Measurements from ENCODE around the gene TMEM178B.
"Not testable (repeated sequence)": the region's sequence is repeated elsewhere in the genome, so short reads cannot be mapped to it uniquely, and the experiment has no call there.

Gene TMEM178B

GRCh38 chr7:141076377-141076776 is 2.5 kb downstream of the TMEM178B start:
- H3K9me3 ChIP-seq = no peaks in the 10 kb centered on the region
- no peak for TF ChIP-seq CTCF (IDR thresholded peaks at IDR 0.05)
- DNase-seq = no peak
- H3K27ac ChIP-seq = no peak overlapping the region
- no peak overlapping the region for H3K4me3 ChIP-seq
- no peaks in the 10 kb centered on the region for H3K36me3 ChIP-seq
- peaks cover 0 to 55% of the 10 kb centered on the region in 2 donors for H3K27me3 ChIP-seq
- intact Hi-C loops (cut with DNase I; ENCODE audit: low total_unique reads) = no loop called here
- H3K4me1 ChIP-seq = peaks cover 0 to 36% (median 34%) of the 10 kb centered on the region in 4 donors

GRCh38 chr7:141079219-141079618 is 5.4 kb downstream of the TMEM178B start:
- Histone ChIP-seq H3K36me3 (no peaks in the 10 kb centered on the region), H3K4me3 (no peak overlapping the region), H3K9me3 (no peaks in the 10 kb centered on the region), H3K27me3 (peaks cover 0 to 27% of the 10 kb centered on the region in 2 donors), H3K4me1 (peaks cover 0 to 8% (median 6%) of the 10 kb centered on the region in 4 donors), H3K27ac (no peak overlapping the region)
- TF ChIP-seq CTCF (IDR thresholded peaks at IDR 0.05) = no peak
- DNase-seq = no peak
- intact Hi-C loops (cut with DNase I; ENCODE audit: low total_unique reads) = no loop called here

- H3K9me3 ChIP-seq; intact Hi-C loops (cut with DNase I; ENCODE audit: low total_unique reads); DNase-seq: not testable (repeated sequence)
These were observed 15.6 kb downstream of the TMEM178B start for GRCh38 chr7:141089490-141089889.

GRCh38 chr7:141094336-141095070 is 20.6 kb downstream of the TMEM178B start:
- intact Hi-C loops (cut with DNase I; ENCODE audit: low total_unique reads) = no loop called here
- no peaks in the 10 kb centered on the region for H3K27me3 ChIP-seq
- no peak overlapping the region for H3K27ac ChIP-seq
- TF ChIP-seq CTCF (IDR thresholded peaks at IDR 0.05) = no peak
- H3K4me1 ChIP-seq = no peaks in the 10 kb centered on the region
- H3K9me3 ChIP-seq = no peaks in the 10 kb centered on the region
- H3K4me3 ChIP-seq = no peak overlapping the region
- no peaks in the 10 kb centered on the region for H3K36me3 ChIP-seq
- no peak for DNase-seq

More at GRCh38 chr7:141089490-141089889, 15.6 kb downstream of the TMEM178B start:
- H3K4me3 ChIP-seq, H3K27me3 ChIP-seq, H3K27ac ChIP-seq, H3K36me3 ChIP-seq, H3K4me1 ChIP-seq: not testable (repeated sequence)

- intact Hi-C loops (cut with DNase I; ENCODE audit: low total_unique reads) = no loop called here
- H3K27me3 ChIP-seq = no peaks in the 10 kb centered on the region
- no peaks in the 10 kb centered on the region for H3K36me3 ChIP-seq
- H3K9me3 ChIP-seq = no peaks in the 10 kb centered on the region
- no peak overlapping the region for H3K27ac ChIP-seq
- no peak for TF ChIP-seq CTCF (IDR thresholded peaks at IDR 0.05)
- DNase-seq = no peak
- H3K4me1 ChIP-seq = no peaks in the 10 kb centered on the region
- no peak overlapping the region for H3K4me3 ChIP-seq
These were observed 23.6 kb downstream of the TMEM178B start for GRCh38 chr7:141097430-141097829.

GRCh38 chr7:141102436-141102835 is 28.6 kb downstream of the TMEM178B start:
- intact Hi-C loops (cut with DNase I; ENCODE audit: low total_unique reads) = no loop called here
- no peak for TF ChIP-seq CTCF (IDR thresholded peaks at IDR 0.05)
- peaks cover 0 to 3% of the 10 kb centered on the region in 2 donors for H3K27me3 ChIP-seq

More at GRCh38 chr7:141102436-141102835, 28.6 kb downstream of the TMEM178B start:
- H3K4me1 ChIP-seq = no peaks in the 10 kb centered on the region
- no peaks in the 10 kb centered on the region for H3K36me3 ChIP-seq
- H3K9me3 ChIP-seq = no peaks in the 10 kb centered on the region
- DNase-seq = no peak
- H3K4me3 ChIP-seq = no peak overlapping the region
- H3K27ac ChIP-seq = no peak overlapping the region
